ENCODE results near the gene CCL14. TPM values are rescaled to one million over a fixed set of nuclear protein-coding genes. Genes with fewer than 3 reads are reported as not detected.

The CCL14 gene
- total and polyA plus RNA-seq, 2 of the 8 experiments (the other 6 are each of a cell fraction or from before 2014, with no cell fraction given), result not detected

DNA sequence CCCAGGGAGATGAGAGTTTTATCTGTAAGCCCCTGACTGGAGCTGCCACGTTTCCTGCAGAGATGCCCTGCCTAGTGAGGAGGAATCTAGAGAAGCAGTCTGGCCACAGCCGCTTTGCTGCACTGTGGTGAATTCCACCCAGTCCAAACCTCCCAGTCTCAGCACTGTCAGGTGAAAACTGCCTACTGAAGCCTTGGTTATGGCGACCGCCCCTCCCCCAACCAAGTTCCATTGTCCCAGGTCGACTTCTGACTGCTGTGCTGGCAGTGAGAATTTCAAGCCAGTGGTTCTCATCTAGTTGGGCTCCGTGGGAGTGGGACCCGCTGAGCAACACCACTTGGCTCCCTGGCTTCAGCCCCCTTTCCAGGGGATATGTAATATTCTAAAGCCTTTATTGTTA lies 32.8 kb downstream of the CCL14 start:
- TF ChIP-seq ZNF274 (IDR thresholded peaks at IDR 0.05; ENCODE audit: borderline replicate concordance, extremely low read depth, low read length), result no peak
- no peak for TF ChIP-seq TBP (IDR thresholded peaks at IDR 0.05; ENCODE audit: low read depth, low read length)
- TF ChIP-seq GTF2F1 (IDR thresholded peaks at IDR 0.05; ENCODE audit: borderline replicate concordance, low read depth, low read length), result no peak
- 0 out of 2 replicates have a peak, but pooled peaks have one; percentile 31 for TF ChIP-seq YY1 (IDR thresholded peaks at IDR 0.05; ENCODE audit: low read depth, low read length)
- no peak for TF ChIP-seq PHF8 (conservative IDR thresholded peaks at IDR 0.05; ENCODE audit: low read depth, low read length)
- TF ChIP-seq EP300 (IDR thresholded peaks at IDR 0.05; ENCODE audit: borderline replicate concordance in 1 of 2, low read depth in 2 of 2, low read length in 2 of 2), result no peak
- TF ChIP-seq, protein P1, sequence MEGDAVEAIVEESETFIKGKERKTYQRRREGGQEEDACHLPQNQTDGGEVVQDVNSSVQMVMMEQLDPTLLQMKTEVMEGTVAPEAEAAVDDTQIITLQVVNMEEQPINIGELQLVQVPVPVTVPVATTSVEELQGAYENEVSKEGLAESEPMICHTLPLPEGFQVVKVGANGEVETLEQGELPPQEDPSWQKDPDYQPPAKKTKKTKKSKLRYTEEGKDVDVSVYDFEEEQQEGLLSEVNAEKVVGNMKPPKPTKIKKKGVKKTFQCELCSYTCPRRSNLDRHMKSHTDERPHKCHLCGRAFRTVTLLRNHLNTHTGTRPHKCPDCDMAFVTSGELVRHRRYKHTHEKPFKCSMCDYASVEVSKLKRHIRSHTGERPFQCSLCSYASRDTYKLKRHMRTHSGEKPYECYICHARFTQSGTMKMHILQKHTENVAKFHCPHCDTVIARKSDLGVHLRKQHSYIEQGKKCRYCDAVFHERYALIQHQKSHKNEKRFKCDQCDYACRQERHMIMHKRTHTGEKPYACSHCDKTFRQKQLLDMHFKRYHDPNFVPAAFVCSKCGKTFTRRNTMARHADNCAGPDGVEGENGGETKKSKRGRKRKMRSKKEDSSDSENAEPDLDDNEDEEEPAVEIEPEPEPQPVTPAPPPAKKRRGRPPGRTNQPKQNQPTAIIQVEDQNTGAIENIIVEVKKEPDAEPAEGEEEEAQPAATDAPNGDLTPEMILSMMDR (IDR thresholded peaks at IDR 0.05; ENCODE audit: control extremely low read depth in 1 of 3, insufficient read depth in 1 of 3, low read depth in 1 of 3, low read length in 3 of 3), result no peak
- TF ChIP-seq, protein P2, sequence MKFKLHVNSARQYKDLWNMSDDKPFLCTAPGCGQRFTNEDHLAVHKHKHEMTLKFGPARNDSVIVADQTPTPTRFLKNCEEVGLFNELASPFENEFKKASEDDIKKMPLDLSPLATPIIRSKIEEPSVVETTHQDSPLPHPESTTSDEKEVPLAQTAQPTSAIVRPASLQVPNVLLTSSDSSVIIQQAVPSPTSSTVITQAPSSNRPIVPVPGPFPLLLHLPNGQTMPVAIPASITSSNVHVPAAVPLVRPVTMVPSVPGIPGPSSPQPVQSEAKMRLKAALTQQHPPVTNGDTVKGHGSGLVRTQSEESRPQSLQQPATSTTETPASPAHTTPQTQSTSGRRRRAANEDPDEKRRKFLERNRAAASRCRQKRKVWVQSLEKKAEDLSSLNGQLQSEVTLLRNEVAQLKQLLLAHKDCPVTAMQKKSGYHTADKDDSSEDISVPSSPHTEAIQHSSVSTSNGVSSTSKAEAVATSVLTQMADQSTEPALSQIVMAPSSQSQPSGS (IDR thresholded peaks at IDR 0.05; ENCODE audit: low read length), result no peak
- Histone ChIP-seq H2BK15ac (ENCODE audit: low read length) (no peak overlapping the region), H3K27ac (ENCODE audit: low read depth, low read length) (no peak overlapping the region), H3K4me3 (ENCODE audit: extremely low read depth in 1 of 4, insufficient read depth in 2 of 4, low read depth in 3 of 4, low read length in 4 of 4) (no peak overlapping the region), H3K18ac (ENCODE audit: extremely low read depth, low read length) (no peak overlapping the region), H3K36me3 (ENCODE audit: control insufficient read depth in 2 of 4, insufficient read depth in 4 of 4, low read length in 3 of 4) (no peaks in the 10 kb centered on the region), H2BK20ac (ENCODE audit: low read length) (no peak overlapping the region), H2AK5ac (ENCODE audit: low read depth, low read length) (no peak overlapping the region), H4K91ac (replicated peaks; ENCODE audit: insufficient read length, low read length) (no peak overlapping the region), H3K56ac (replicated peaks; ENCODE audit: insufficient read length, low read depth, low read length) (no peak overlapping the region), H3K4me2 (ENCODE audit: insufficient read depth in 1 of 2, low read depth in 2 of 2, low read length in 2 of 2) (peak overlapping the region; percentile 12 to 21; a peak in 1 of 4 replicates), H3K4me1 (replicated peaks in 1 of 4; ENCODE audit: control insufficient read depth in 3 of 4, insufficient read depth in 4 of 4, low read length in 3 of 4) (peaks cover 0 to 7% (median 2%) of the 10 kb centered on the region in 4 experiments; a peak in 4 of 7 replicates), H2BK12ac (ENCODE audit: low read depth, low read length) (no peak overlapping the region), H3K27me3 (replicated peaks in 1 of 4; ENCODE audit: control insufficient read depth in 3 of 4, extremely low read depth in 1 of 4, insufficient read depth in 3 of 4, low read length in 3 of 4) (no peaks in the 10 kb centered on the region), H3K9ac (replicated peaks in 1 of 4; ENCODE audit: extremely low read depth in 1 of 4, low read depth in 3 of 4, low read length in 3 of 4) (no peak overlapping the region), H3K23ac (ENCODE audit: insufficient read length) (no peak overlapping the region), H3K14ac (ENCODE audit: insufficient read length) (no peak overlapping the region), H4K20me1 (replicated peaks in 1 of 2; ENCODE audit: control insufficient read depth in 1 of 2, insufficient read depth in 2 of 2, low read length in 2 of 2) (no peaks in the 10 kb centered on the region), H2BK120ac (replicated peaks; ENCODE audit: low read depth, low read length) (no peak overlapping the region), H2BK5ac (ENCODE audit: low read depth, low read length) (no peak overlapping the region), H4K8ac (ENCODE audit: extremely low read depth, insufficient read depth, low read length) (peak overlapping the region; percentile 91), H3K9me3 (ENCODE audit: insufficient read depth in 2 of 2, low read depth in 1 of 2, low read length in 1 of 2) (no peaks in the 10 kb centered on the region), H3K4ac (replicated peaks; ENCODE audit: insufficient read length, low read depth, low read length) (no peak overlapping the region), H3K79me2 (ENCODE audit: control insufficient read depth in 1 of 2, insufficient read depth in 2 of 2, low read length in 2 of 2) (no peaks in the 10 kb centered on the region), H3K79me1 (ENCODE audit: low read depth, low read length) (no peaks in the 10 kb centered on the region), H4K5ac (ENCODE audit: insufficient read length, low read depth, low read length) (no peak overlapping the region), H3K23me2 (ENCODE audit: low read depth, low read length) (no peaks in the 10 kb centered on the region), H2AFZ (ENCODE audit: low read length) (peak overlapping the region; percentile 98)
- DNase-seq (ENCODE audit: low read depth in 1 of 2, low spot score in 2 of 2), result peak in 1 of 2 experiments; percentile 58
- ChIA-PET POLR2A (ENCODE audit: partially characterized antibody) (no interaction called here), CTCF (ENCODE audit: partially characterized antibody) (no interaction called here)
- FAIRE-seq, result no peak
- 63% methylated on average over 7 of the region's 7 CpGs; no CpG with 5 or more reads in 1 of the 2 experiments for WGBS, 2 experiments (ENCODE audit: extremely low coverage in 1 of 2, insufficient coverage in 1 of 2, insufficient read length in 1 of 2, insufficient replicate concordance in 2 of 2, low coverage in 1 of 2, low lambda C conversion rate in 2 of 2, missing lambda C conversion rate in 1 of 2)
